ENCODE data around the gene GRAMD4.

Gene GRAMD4

GRCh38 chr22:46725096-46725495 lies 104.9 kb downstream of the GRAMD4 start:
- no peak for DNase-seq (ENCODE audit: low spot score)

- no peak for DNase-seq (ENCODE audit: low spot score)
Observed at GRCh38 chr22:46726066-46726985, 106.1 kb downstream of the GRAMD4 start.

GRCh38 chr22:46726986-46727317 lies 106.8 kb downstream of the GRAMD4 start:
- DNase-seq (ENCODE audit: low spot score) = no peak

GRCh38 chr22:46727813-46728364 lies 107.7 kb downstream of the GRAMD4 start:
- DNase-seq (ENCODE audit: low spot score) = no peak

GRCh38 chr22:46728470-46728869 lies 108.3 kb downstream of the GRAMD4 start:
- no peak for DNase-seq (ENCODE audit: low spot score)

Data from COLO829 (cell line).